ENCODE data around the gene RALGAPA2. TPM values are rescaled to one million over a fixed set of nuclear protein-coding genes. Genes with fewer than 3 reads are reported as not detected.

Gene RALGAPA2
- total and polyA plus RNA-seq, 2 donors (not counting 1 experiment from before 2014, with no cell fraction given), result 1.2 to 7.6 TPM

GRCh38 chr20:20452254-20452676, 260.2 kb downstream of the RALGAPA2 start:
- peak overlapping the region; percentile 34 for H3K4me2 ChIP-seq (ENCODE audit: extremely low read depth, insufficient read depth, low read length)
- TF ChIP-seq EZH2 (IDR thresholded peaks at IDR 0.05; ENCODE audit: low read length, missing control alignments) (no peak), CTCF (conservative IDR thresholded peaks at IDR 0.05 in 1 of 2, IDR thresholded peaks at IDR 0.05 in 1 of 2; ENCODE audit: low read depth in 1 of 2, low read length in 2 of 2) (peak in 1 of 2 donors; percentile 6)
- no peaks in the 10 kb centered on the region for H3K36me3 ChIP-seq (ENCODE audit: control insufficient read depth, insufficient read depth, low read length)
- peaks cover 5% of the 10 kb centered on the region for H3K4me1 ChIP-seq (ENCODE audit: control insufficient read depth, extremely low read depth, insufficient read depth, low read length)
- H3K79me2 ChIP-seq (ENCODE audit: control insufficient read depth, insufficient read depth, low read length), result no peaks in the 10 kb centered on the region
- H3K27ac ChIP-seq (ENCODE audit: insufficient read depth, low read length), result no peak overlapping the region
- no peaks in the 10 kb centered on the region for H3K27me3 ChIP-seq (ENCODE audit: control insufficient read depth, insufficient read depth, low read length)
- H2AFZ ChIP-seq (ENCODE audit: low read length), result peak overlapping the region; percentile 72
- DNase-seq (ENCODE audit: low read depth in 2 of 2), result peak; percentile 79 to 84
- H3K9ac ChIP-seq (ENCODE audit: insufficient read depth, low read length), result no peak overlapping the region
- H4K20me1 ChIP-seq (ENCODE audit: control insufficient read depth, extremely low read depth, insufficient read depth, low read length), result no peaks in the 10 kb centered on the region
- no peaks in the 10 kb centered on the region for H3K9me3 ChIP-seq (ENCODE audit: control insufficient read depth, insufficient read depth, low read depth, low read length)
- H3K4me3 ChIP-seq (replicated peaks in 1 of 4; ENCODE audit: control extremely low read depth in 1 of 4, insufficient read depth in 1 of 4, low read depth in 3 of 4, low read length in 4 of 4), result peak overlapping the region; percentile 6 to 37 (median 16)

- TF ChIP-seq CTCF (conservative IDR thresholded peaks at IDR 0.05 in 1 of 2, IDR thresholded peaks at IDR 0.05 in 1 of 2; ENCODE audit: low read depth in 1 of 2, low read length in 2 of 2) (no peak), EZH2 (IDR thresholded peaks at IDR 0.05; ENCODE audit: low read length, missing control alignments) (no peak)
- H3K9ac ChIP-seq (ENCODE audit: insufficient read depth, low read length), result no peak overlapping the region
- H3K9me3 ChIP-seq (ENCODE audit: control insufficient read depth, insufficient read depth, low read depth, low read length), result no peaks in the 10 kb centered on the region
- DNase-seq (ENCODE audit: low read depth in 2 of 2), result peak; percentile 33 to 36
- H3K36me3 ChIP-seq (ENCODE audit: control insufficient read depth, insufficient read depth, low read length), result no peaks in the 10 kb centered on the region
- H2AFZ ChIP-seq (ENCODE audit: low read length), result no peak overlapping the region
- H3K4me1 ChIP-seq (ENCODE audit: control insufficient read depth, extremely low read depth, insufficient read depth, low read length), result peaks cover 5% of the 10 kb centered on the region
- no peak overlapping the region for H3K4me3 ChIP-seq (replicated peaks in 1 of 4; ENCODE audit: control extremely low read depth in 1 of 4, insufficient read depth in 1 of 4, low read depth in 3 of 4, low read length in 4 of 4)
- no peak overlapping the region for H3K27ac ChIP-seq (ENCODE audit: insufficient read depth, low read length)
- H4K20me1 ChIP-seq (ENCODE audit: control insufficient read depth, extremely low read depth, insufficient read depth, low read length), result no peaks in the 10 kb centered on the region
- no peak overlapping the region for H3K4me2 ChIP-seq (ENCODE audit: extremely low read depth, insufficient read depth, low read length)
- H3K27me3 ChIP-seq (ENCODE audit: control insufficient read depth, insufficient read depth, low read length), result no peaks in the 10 kb centered on the region
- H3K79me2 ChIP-seq (ENCODE audit: control insufficient read depth, insufficient read depth, low read length), result no peaks in the 10 kb centered on the region
These were observed 261.9 kb downstream of the RALGAPA2 start for GRCh38 chr20:20450521-20450920.

GRCh38 chr20:20448881-20449280, 263.6 kb downstream of the RALGAPA2 start:
- H4K20me1 ChIP-seq (ENCODE audit: control insufficient read depth, extremely low read depth, insufficient read depth, low read length), result no peaks in the 10 kb centered on the region
- no peaks in the 10 kb centered on the region for H3K36me3 ChIP-seq (ENCODE audit: control insufficient read depth, insufficient read depth, low read length)
- no peak for DNase-seq (ENCODE audit: low read depth in 2 of 2)

More at GRCh38 chr20:20448881-20449280, 263.6 kb downstream of the RALGAPA2 start:
- Histone ChIP-seq H3K4me1 (ENCODE audit: control insufficient read depth, extremely low read depth, insufficient read depth, low read length) (peaks cover 5% of the 10 kb centered on the region), H3K79me2 (ENCODE audit: control insufficient read depth, insufficient read depth, low read length) (no peaks in the 10 kb centered on the region), H2AFZ (ENCODE audit: low read length) (no peak overlapping the region), H3K27ac (ENCODE audit: insufficient read depth, low read length) (no peak overlapping the region), H3K27me3 (ENCODE audit: control insufficient read depth, insufficient read depth, low read length) (no peaks in the 10 kb centered on the region), H3K4me2 (ENCODE audit: extremely low read depth, insufficient read depth, low read length) (no peak overlapping the region), H3K9me3 (ENCODE audit: control insufficient read depth, insufficient read depth, low read depth, low read length) (no peaks in the 10 kb centered on the region), H3K9ac (ENCODE audit: insufficient read depth, low read length) (no peak overlapping the region), H3K4me3 (replicated peaks in 1 of 4; ENCODE audit: control extremely low read depth in 1 of 4, insufficient read depth in 1 of 4, low read depth in 3 of 4, low read length in 4 of 4) (no peak overlapping the region)
- no peak for TF ChIP-seq CTCF (conservative IDR thresholded peaks at IDR 0.05 in 1 of 2, IDR thresholded peaks at IDR 0.05 in 1 of 2; ENCODE audit: low read depth in 1 of 2, low read length in 2 of 2)
- no peak for TF ChIP-seq EZH2 (IDR thresholded peaks at IDR 0.05; ENCODE audit: low read length, missing control alignments)
